ENCODE results near the gene MYH15.

MYH15 gene

GRCh38 chr3:108414007-108414406 lies 96.4 kb downstream of the MYH15 start:
- DNase-seq (ENCODE audit: low read depth), result peak; percentile 50

GRCh38 chr3:108412121-108412750 lies 98.2 kb downstream of the MYH15 start:
- no peak for DNase-seq (ENCODE audit: low read depth)

GRCh38 chr3:108410531-108410984 lies 99.8 kb downstream of the MYH15 start:
- no peak for DNase-seq (ENCODE audit: low read depth)

GRCh38 chr3:108409800-108410178 lies 100.6 kb downstream of the MYH15 start:
- DNase-seq (ENCODE audit: low read depth), result no peak

GRCh38 chr3:108408883-108409799 lies 101.3 kb downstream of the MYH15 start:
- no peak for DNase-seq (ENCODE audit: low read depth)

GRCh38 chr3:108407886-108408285 lies 102.5 kb downstream of the MYH15 start:
- no peak for DNase-seq (ENCODE audit: low read depth)

- no peak for DNase-seq (ENCODE audit: low read depth)
Measured at GRCh38 chr3:108406661-108407206, 103.7 kb downstream of the MYH15 start.

GRCh38 chr3:108406063-108406660 lies 104.2 kb downstream of the MYH15 start:
- no peak for DNase-seq (ENCODE audit: low read depth)

GRCh38 chr3:108404368-108404767 lies 106.0 kb downstream of the MYH15 start:
- DNase-seq (ENCODE audit: low read depth), result no peak

- no peak for DNase-seq (ENCODE audit: low read depth)
Measured at GRCh38 chr3:108403686-108404345, 106.6 kb downstream of the MYH15 start.

- no peak for DNase-seq (ENCODE audit: low read depth)
Measured at GRCh38 chr3:108403198-108403597, 107.2 kb downstream of the MYH15 start.

GRCh38 chr3:108401836-108402235 lies 108.6 kb downstream of the MYH15 start:
- DNase-seq (ENCODE audit: low read depth), result no peak

GRCh38 chr3:108398510-108398909 lies 111.9 kb downstream of the MYH15 start:
- DNase-seq (ENCODE audit: low read depth), result no peak

GRCh38 chr3:108396336-108396735 lies 114.1 kb downstream of the MYH15 start:
- DNase-seq (ENCODE audit: low read depth), result no peak

GRCh38 chr3:108394563-108394962 lies 115.8 kb downstream of the MYH15 start:
- DNase-seq (ENCODE audit: low read depth), result no peak

GRCh38 chr3:108394016-108394415 lies 116.4 kb downstream of the MYH15 start:
- no peak for DNase-seq (ENCODE audit: low read depth)

GRCh38 chr3:108393128-108393900 lies 117.1 kb downstream of the MYH15 start:
- no peak for DNase-seq (ENCODE audit: low read depth)

GRCh38 chr3:108391917-108392593 lies 118.3 kb downstream of the MYH15 start:
- peak; percentile 31 for DNase-seq (ENCODE audit: low read depth)

- DNase-seq (ENCODE audit: low read depth), result no peak
Measured at GRCh38 chr3:108389372-108389771, 121.0 kb downstream of the MYH15 start.

Data from GM04503 (cell line).